Hepatocyte (in vitro differentiated cells): Measurements from ENCODE around the gene LAMP2. TPM values are rescaled to one million over a fixed set of nuclear protein-coding genes. Genes with fewer than 3 reads are reported as not detected.

Experiments used
- DNase-seq: peaks from one replicate; pipeline ENCODE4 v3.0.0-alpha.2; 2016; ENCODE audit warnings: low spot score
- H2AFZ ChIP-seq: fragments of 200-600 bp; sonication (generic); 2 replicates; pipeline ENCODE4 v1.6.0; 2016; ENCODE audit warnings: antibody characterized with exemption, mild to moderate bottlenecking
- H3K27ac ChIP-seq: fragments of 200-600 bp; sonication (generic); 2 replicates; pipeline ENCODE4 v1.5.1; 2016; ENCODE audit warnings: mild to moderate bottlenecking
- H3K27me3 ChIP-seq: fragments of 200-600 bp; sonication (generic); 2 replicates; pipeline ENCODE4 v1.6.1; 2016
- H3K36me3 ChIP-seq: fragments of 200-600 bp; sonication (generic); replicated peaks from 2 replicates; pipeline ENCODE4 v1.5.1; 2016; ENCODE audit warnings: low read depth; ENCODE audit not compliant: insufficient read depth
- H3K4me1 ChIP-seq: fragments of 200-600 bp; sonication (generic); 2 replicates; pipeline ENCODE4 v1.5.1; 2016; ENCODE audit warnings: mild to moderate bottlenecking, moderate library complexity; ENCODE audit not compliant: insufficient read depth
- H3K4me2 ChIP-seq: fragments of 200-600 bp; sonication (generic); 2 replicates; pipeline ENCODE4 v1.6.0; 2016
- H3K4me3 ChIP-seq: fragments of 200-600 bp; sonication (generic); 2 replicates; pipeline ENCODE4 v1.5.1; 2016; ENCODE audit warnings: mild to moderate bottlenecking
- H3K79me2 ChIP-seq: fragments of 200-600 bp; sonication (generic); 2 replicates; pipeline ENCODE4 v1.6.0; 2017; ENCODE audit warnings: mild to moderate bottlenecking
- H3K9me2 ChIP-seq: fragments of 200-600 bp; sonication (generic); replicated peaks from 2 replicates; pipeline ENCODE4 v1.6.0; 2017; ENCODE audit warnings: mild to moderate bottlenecking; ENCODE audit not compliant: insufficient read depth
- H3K9me3 ChIP-seq: fragments of 200-600 bp; sonication (generic); 2 replicates; pipeline ENCODE4 v1.5.1; 2016; ENCODE audit warnings: low read depth, mild to moderate bottlenecking
- H4K20me1 ChIP-seq: fragments of 200-600 bp; sonication (generic); 2 replicates; pipeline ENCODE4 v1.6.0; 2016; ENCODE audit warnings: mild to moderate bottlenecking; ENCODE audit not compliant: insufficient read depth, poor library complexity, severe bottlenecking
- CTCF ChIP-seq: fragments of 200-600 bp; sonication (generic); IDR thresholded peaks from 2 replicates; pipeline ENCODE4 v1.5.1; 2016; ENCODE audit warnings: antibody characterized with exemption, mild to moderate bottlenecking; ENCODE audit not compliant: poor library complexity
- EZH2 ChIP-seq: fragments of 200-600 bp; sonication (generic); IDR thresholded peaks from 2 replicates; pipeline ENCODE4 v1.6.1; 2016; ENCODE audit warnings: antibody characterized with exemption, mild to moderate bottlenecking, borderline replicate concordance
- EZH2phosphoT487 ChIP-seq: fragments of 200-600 bp; sonication (generic); IDR thresholded peaks from one replicate; pipeline ENCODE4 v1.6.1; 2018; ENCODE audit warnings: antibody characterized with exemption, mild to moderate bottlenecking, low read depth, moderate library complexity; ENCODE audit not compliant: unreplicated experiment, severe bottlenecking
- WGBS: methylation state at CpG from one replicate; pipeline ENCODE4 v1.1.6; 2016; ENCODE audit warnings: low lambda C conversion rate; ENCODE audit errors: missing lambda C conversion rate; 5-methylcytosine and 5-hydroxymethylcytosine counted together
- polyA plus RNA-seq: library from polyadenylated mRNA; unstranded; fragments of >200 nt; fragmentation: Nextera tagmentation; extraction: Ambion mirVana; gene quantifications from 2 replicates; pipeline ENCODE4 v1.2.1, GENCODE V29; 2016
- total RNA-seq: library from RNA; depleted of rRNA; stranded (reverse); fragments of >200 nt; gene quantifications from 2 replicates; pipeline ENCODE4 v1.2.3, GENCODE V29; 2014

Gene LAMP2
- total and polyA plus RNA-seq, 2 experiments from 2014 or later: 175 to 228 TPM

- Histone ChIP-seq H3K4me1 (peaks cover 9% of the 10 kb centered on the region), H3K9me3 (no peaks in the 10 kb centered on the region), H3K4me3 (peak overlapping the region; percentile 57), H3K36me3 (no peaks in the 10 kb centered on the region), H3K27ac (peak overlapping the region; percentile 98), H4K20me1 (peaks cover 9% of the 10 kb centered on the region), H3K27me3 (no peaks in the 10 kb centered on the region), H3K4me2 (peak overlapping the region; percentile 77), H2AFZ (no peak overlapping the region), H3K9me2 (no peaks in the 10 kb centered on the region), H3K79me2 (peaks cover 49% of the 10 kb centered on the region)
- TF ChIP-seq EZH2 (no peak), EZH2phosphoT487 (no peak), CTCF (no peak)
- 23% methylated on average over 2 of the region's 2 CpGs for WGBS
- DNase-seq: no peak
These were observed 644 bp downstream of the LAMP2 start for GRCh38 chrX:120468479-120468824.

- Histone ChIP-seq H3K79me2 (peaks cover 53% of the 10 kb centered on the region), H3K9me3 (no peaks in the 10 kb centered on the region), H3K4me3 (peak overlapping the region; percentile 57), H3K27ac (peak overlapping the region; percentile 98), H3K4me2 (peak overlapping the region; percentile 77), H3K36me3 (no peaks in the 10 kb centered on the region), H3K4me1 (peaks cover 9% of the 10 kb centered on the region), H2AFZ (no peak overlapping the region), H3K9me2 (no peaks in the 10 kb centered on the region), H3K27me3 (no peaks in the 10 kb centered on the region), H4K20me1 (peaks cover 13% of the 10 kb centered on the region)
- DNase-seq: no peak
- TF ChIP-seq EZH2phosphoT487 (no peak), EZH2 (no peak), CTCF (no peak)
- WGBS: 46% methylated on average over 4 of the region's 4 CpGs
These were observed 1.0 kb downstream of the LAMP2 start for GRCh38 chrX:120468071-120468470.

GRCh38 chrX:120464411-120464810 is 4.7 kb downstream of the LAMP2 start:
- Histone ChIP-seq H4K20me1 (peaks cover 28% of the 10 kb centered on the region), H3K4me3 (no peak overlapping the region)
- TF ChIP-seq EZH2 (no peak), CTCF (no peak), EZH2phosphoT487 (no peak)

GRCh38 chrX:120463241-120463640 is 5.9 kb downstream of the LAMP2 start:
- Histone ChIP-seq H3K4me2 (no peak overlapping the region), H4K20me1 (peaks cover 28% of the 10 kb centered on the region), H3K36me3 (no peaks in the 10 kb centered on the region), H3K27me3 (no peaks in the 10 kb centered on the region), H3K27ac (no peak overlapping the region), H3K9me3 (no peaks in the 10 kb centered on the region), H3K4me1 (peaks cover 11% of the 10 kb centered on the region), H3K79me2 (peaks cover 83% of the 10 kb centered on the region), H2AFZ (no peak overlapping the region), H3K9me2 (no peaks in the 10 kb centered on the region), H3K4me3 (no peak overlapping the region)
- DNase-seq: no peak
- no peak for TF ChIP-seq CTCF
- TF ChIP-seq EZH2phosphoT487: no peak
- TF ChIP-seq EZH2: no peak
- WGBS: 63% methylated on average over 1 of the region's 1 CpG

More at GRCh38 chrX:120464411-120464810, 4.7 kb downstream of the LAMP2 start:
- Histone ChIP-seq H3K9me3 (no peaks in the 10 kb centered on the region), H3K27me3 (no peaks in the 10 kb centered on the region), H2AFZ (no peak overlapping the region), H3K79me2 (peaks cover 79% of the 10 kb centered on the region), H3K9me2 (no peaks in the 10 kb centered on the region), H3K36me3 (no peaks in the 10 kb centered on the region), H3K4me1 (peaks cover 9% of the 10 kb centered on the region), H3K4me2 (no peak overlapping the region), H3K27ac (no peak overlapping the region)
- WGBS: 88% methylated on average over 4 of the region's 4 CpGs
- no peak for DNase-seq
